NCI-H2171 (cell line): Measurements from ENCODE around the gene EIF3B.
A peak's percentile ranks its signal among the peaks of the same experiment; 100 is the strongest.
"Not testable (repeated sequence)": the region's sequence is repeated elsewhere in the genome, so short reads cannot be mapped to it uniquely, and the experiment has no call there.

Source experiments
- DNase-seq: peaks from one replicate; lab custom pipeline; 2025; lab: John Stamatoyannopoulos, UW

EIF3B gene

GRCh38 chr7:2399848-2400587, 45.4 kb downstream of the EIF3B start:
- peak; percentile 69 for DNase-seq

- DNase-seq, result no peak
Measured at GRCh38 chr7:2402687-2403013, 48.0 kb downstream of the EIF3B start.

- peak; percentile 95 for DNase-seq
Measured at GRCh38 chr7:2403014-2403717, 48.5 kb downstream of the EIF3B start, which contains the start of gene CHST12. Gene CHST12, plus strand, starts transcription at chr7:2403611. Its CDS starts 29,029 bp downstream, at chr7:2432640.

GRCh38 chr7:2403718-2404648, 49.4 kb downstream of the EIF3B start:
- peak; percentile 32 for DNase-seq

DNA sequence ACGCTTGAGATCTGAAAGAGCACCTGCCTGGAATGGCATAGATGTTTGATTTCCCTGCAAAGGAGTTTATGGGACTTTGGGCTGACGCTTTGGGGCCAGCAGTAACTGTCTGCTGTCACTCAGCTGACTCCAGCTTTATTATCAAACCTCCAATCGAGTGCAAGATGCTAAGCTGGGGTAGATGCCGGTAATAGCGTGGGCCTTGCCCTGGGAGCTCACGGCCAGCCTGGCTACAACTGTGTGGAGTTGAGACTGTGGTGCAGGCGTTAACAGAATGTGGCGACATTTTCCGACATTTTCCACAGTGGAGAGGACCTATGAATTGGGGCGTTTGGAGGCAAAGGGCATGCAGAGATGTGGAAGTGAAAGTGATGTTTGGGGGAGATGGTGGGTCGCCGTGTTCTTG, 50.1 kb downstream of the EIF3B start:
- no peak for DNase-seq

DNA sequence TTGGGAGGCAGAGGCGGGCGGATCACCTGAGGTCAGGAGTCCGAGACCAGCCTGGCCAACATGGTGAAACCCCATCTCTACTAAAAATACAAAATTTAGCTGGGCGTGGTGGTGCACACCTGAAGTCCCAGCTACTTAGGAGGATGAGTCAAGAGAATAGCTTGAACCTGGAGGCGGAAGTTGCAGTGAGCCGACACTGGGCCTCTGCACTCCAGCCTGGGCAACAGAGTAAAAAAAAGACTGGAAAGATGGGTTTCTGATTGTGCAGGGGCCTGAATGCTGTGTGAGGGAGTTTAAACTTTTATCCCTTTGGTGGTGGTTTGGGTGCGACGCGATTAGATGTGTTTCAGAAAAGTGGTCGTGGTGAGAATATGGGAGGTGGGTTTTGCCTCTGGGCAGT, 50.6 kb downstream of the EIF3B start:
- DNase-seq, result no peak

DNA sequence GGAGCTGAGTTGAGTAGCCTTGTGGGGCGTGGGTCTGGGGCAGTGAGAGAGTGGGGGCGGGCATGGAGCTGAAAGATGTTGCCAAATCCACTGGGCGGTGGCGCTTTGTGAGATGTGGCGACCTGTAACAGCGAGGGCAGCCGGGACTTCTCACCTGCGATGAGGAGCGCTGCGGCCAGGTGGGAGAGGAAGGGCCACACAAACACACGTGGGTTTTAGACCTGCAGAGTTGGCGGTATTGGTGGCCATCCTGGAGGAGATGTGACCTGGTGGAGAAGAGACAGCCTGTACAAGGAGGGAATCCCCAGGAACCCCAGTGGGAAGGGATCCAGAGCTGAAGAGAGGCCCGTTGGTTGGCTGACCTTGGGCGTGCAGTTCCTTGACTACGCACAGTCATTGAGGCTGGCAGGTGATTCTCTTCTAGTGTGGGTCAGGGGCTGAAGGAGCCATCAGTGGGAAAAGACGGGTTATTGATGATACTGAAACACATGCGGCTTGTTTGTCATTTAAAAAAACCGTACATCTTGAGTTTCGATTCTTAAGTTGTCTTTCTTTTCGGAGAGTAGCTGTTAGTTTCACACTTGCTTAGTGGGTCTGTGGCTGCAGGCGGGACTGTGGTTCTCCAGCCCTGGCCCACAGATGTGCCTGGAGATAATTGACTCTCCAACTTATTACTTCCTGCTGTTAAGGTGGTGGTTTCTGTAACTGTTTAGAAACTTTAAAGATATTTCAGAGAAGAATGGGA, 51.1 kb downstream of the EIF3B start:
- DNase-seq, result no peak

DNA sequence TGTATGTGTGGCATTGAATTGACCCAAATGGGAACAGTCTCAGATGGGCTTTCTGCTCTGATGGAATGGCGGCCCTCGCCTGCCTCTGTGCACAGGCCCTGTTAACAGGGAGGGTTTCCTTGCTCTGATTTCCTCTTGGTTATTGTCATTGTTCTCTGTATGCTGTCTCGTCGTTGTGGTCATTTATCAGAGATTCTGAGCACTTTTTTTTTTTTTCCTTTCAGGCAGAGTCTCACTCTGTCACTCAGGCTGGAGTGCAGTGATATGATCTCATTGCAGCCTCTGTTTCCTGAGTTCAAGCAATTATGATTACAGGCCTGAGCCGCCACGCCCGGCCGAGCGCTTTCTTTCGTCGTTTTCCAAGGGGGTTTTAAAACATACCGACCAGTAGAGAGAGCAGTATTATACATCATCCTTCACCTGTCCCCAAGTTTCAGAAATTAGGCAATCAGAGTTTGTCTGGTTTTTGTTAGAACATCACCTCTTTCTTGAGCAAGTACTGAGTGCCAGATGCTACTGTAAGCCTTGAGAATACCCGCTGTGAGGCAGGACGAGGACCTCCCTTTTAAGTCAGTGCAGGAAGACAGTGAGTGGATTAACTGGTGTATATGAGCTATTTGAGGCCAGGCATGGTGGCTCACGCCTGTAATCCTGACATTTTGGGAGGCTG, 55.3 kb downstream of the EIF3B start:
- no peak for DNase-seq

DNA sequence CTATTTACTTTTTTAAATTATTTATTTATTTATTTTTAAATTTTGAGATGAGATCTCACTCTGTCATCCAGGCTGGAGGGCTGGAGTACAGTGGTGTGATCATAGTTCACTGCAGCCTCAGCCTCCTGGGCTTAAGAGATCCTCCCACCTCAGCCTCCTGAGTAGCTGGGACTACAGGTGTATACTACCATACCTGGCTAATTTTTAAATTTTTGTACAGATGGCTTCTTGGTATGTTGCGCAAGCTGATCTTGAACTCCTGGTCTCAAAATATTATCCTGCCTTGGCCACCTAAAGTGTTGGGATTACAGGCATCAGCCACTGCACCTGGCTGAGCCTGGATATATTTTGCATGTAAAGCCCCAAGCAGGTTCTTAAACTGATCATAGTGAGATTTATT, 56.4 kb downstream of the EIF3B start:
- DNase-seq, result no peak

DNA sequence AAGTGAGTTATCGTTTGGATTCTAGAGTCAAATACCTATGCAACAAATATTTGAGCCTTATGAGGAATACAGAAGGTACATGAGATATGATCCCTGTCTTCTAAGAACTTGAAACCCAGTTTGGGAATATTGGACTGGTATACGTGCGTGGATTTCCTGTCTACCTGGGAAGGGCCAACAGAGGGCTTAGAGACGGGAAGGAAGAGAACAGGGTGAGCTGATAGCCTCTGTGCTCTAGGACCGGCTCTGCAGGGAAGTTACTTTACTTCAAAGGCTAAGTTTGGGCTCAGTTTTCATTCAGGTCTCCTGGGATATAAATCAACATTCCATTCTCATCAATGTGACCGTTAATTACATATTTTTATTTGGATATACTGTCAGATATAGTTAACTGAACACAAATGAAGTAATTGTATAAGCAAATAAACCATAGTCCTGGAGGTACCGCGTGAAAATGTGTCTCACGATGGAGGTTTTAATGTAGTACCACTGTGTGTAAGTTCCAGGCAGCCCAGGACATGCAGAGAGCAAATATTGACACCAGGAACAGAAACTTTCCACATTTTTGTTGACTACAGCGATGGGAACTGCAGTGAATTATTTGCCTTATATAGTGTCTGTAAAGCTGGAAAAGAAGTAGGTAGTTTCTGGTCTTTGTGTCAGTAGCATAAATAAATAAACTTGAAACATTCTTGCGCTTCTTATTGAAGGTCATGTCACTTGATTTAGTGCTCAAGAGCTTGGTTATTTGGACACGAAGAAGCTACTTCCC, 57.4 kb downstream of the EIF3B start:
- DNase-seq, result no peak

DNA sequence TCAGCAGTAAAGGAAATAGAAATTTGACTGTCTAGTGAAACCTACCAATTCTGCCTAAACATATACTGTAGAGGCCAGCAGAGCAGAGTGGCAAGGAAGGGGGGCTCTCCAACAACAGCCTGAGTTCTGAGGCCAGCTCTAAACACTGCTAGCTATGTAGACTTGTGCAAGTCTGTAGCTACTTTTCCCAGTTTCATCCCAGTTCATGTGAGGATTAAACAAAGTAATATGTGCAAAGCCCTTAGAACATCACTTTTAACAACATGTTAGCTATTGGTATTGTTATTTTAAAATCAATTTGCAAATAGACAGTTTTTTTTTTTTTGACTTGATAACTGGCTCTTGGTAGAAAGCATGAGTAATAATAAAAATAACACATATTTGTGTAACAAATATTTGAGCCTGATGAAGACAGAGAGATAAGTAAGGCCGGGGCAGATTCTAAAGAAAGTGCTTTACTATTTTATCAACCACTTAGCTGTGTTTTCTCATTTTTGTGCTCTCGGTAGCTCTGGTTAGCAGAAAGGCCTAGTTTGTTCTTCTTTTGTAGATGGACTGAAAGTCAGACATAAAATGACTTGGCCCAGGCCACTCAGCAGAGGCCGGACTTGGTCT, 58.1 kb downstream of the EIF3B start:
- DNase-seq, result no peak

DNA sequence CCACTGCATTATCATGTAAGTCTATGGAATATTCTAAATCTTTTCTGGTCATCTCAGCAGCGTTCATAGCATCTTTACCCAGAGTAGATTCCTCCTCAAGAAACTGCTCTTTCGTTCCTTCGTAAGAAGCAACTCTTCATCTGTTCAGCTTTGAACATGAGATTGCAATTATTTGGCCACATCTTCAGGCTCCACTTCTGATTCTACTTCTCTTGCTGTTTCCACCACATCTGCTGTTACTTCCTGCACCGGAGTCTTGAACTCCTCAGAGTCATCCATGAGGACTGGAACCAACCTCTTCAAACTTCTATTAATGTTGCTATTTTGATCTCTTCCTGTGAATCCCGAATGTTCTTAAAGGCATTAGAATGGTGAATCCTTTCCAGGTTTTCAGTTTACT, 61.4 kb downstream of the EIF3B start:
- no peak for DNase-seq

GRCh38 chr7:2416650-2417049, 62.0 kb downstream of the EIF3B start:
- DNase-seq, result no peak

DNA sequence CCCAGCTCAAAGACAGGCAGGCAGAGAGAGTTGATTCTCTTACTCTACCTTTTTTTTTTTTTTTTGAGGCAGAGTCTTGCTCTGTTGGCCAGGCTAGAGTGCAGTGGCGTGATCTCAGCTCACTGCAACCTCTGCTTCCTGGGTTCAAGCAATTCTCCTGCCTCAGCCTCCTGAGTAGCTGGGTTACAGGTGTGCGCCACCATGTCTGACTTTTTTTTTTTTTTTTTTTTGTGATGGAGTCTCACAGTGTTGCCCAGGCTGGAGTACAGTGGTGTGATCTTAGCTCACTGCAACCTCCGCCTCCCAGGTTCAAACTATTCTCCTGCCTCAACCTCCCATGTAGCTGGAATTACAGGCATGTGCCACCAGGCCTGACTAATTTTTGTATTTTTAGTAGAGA, 62.6 kb downstream of the EIF3B start:
- not testable (repeated sequence) for DNase-seq

DNA sequence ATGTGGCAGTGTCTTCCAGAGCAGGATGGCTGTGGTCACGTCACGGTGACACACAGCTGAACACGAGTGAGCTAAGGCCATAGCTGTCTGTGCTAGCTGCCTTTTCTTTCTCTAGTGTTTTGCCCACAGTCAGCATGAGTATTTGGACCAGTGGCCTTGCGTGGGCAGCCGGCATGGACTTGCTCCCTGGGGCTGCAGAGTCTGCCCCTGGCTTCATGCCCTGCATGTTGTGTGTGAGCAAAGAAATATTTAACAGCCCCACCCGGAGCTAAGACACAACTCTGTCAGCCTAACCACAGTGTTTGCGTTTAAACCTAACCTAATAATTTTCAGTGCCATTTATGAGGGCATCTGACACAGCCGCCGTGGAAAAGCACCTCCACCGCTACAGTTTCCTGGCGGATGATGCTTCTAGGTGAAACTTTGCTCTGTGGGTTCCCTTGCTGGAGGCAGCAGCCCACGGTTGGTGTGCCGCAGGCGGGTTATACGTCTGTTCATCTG, 63.4 kb downstream of the EIF3B start:
- DNase-seq, result no peak

- DNase-seq, result no peak
Measured at GRCh38 chr7:2420216-2420933, 65.7 kb downstream of the EIF3B start.

- no peak for DNase-seq
Measured at GRCh38 chr7:2421943-2422310, 67.3 kb downstream of the EIF3B start.

DNA sequence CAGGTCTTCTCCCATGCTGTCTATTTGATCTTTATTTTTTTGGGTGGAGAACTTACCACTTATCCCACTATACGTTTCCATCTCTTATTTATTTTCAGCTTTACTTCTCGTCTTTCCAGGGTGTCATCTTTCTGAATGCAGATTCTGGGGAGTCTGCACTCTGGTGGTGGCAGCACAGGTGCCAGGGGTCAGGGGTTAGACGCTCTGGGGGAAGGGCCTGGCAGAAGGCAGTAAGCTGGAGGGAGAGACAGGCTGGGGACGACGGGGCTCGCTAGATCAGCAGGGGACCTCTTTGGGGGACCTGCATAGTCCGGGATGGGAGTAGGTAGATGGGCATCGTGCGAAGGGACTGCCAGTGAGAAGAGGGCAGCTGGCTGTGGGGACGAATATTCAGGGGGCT, 71.1 kb downstream of the EIF3B start:
- no peak for DNase-seq
